ENCODE data around the gene GNG10. TPM values are rescaled to one million over a fixed set of nuclear protein-coding genes. Genes with fewer than 3 reads are reported as not detected.

Gene GNG10
- total RNA-seq, 1 donor from 2014 or later: 29.6 TPM

- no peak overlapping the region for H2AFZ ChIP-seq (ENCODE audit: low read depth, low read length)
- H3K27ac ChIP-seq (ENCODE audit: low read depth, low read length): no peak overlapping the region
- Mint-ChIP-seq H3K27me3 (ENCODE audit: low read depth, unreplicated experiment) (no peaks in the 10 kb centered on the region), H3K4me1 (ENCODE audit: low read depth, unreplicated experiment) (no peaks in the 10 kb centered on the region), H3K27ac (ENCODE audit: unreplicated experiment) (no peak overlapping the region), H3K9me3 (ENCODE audit: unreplicated experiment) (no peaks in the 10 kb centered on the region), H3K36me3 (ENCODE audit: low read depth, unreplicated experiment) (no peaks in the 10 kb centered on the region), H3K4me3 (ENCODE audit: unreplicated experiment) (no peak overlapping the region)
- H3K4me2 ChIP-seq (ENCODE audit: low read length): no peak overlapping the region
- no peaks in the 10 kb centered on the region for H4K20me1 ChIP-seq (ENCODE audit: insufficient read depth, low read length)
- H3K4me1 ChIP-seq (ENCODE audit: insufficient read depth, low read length): no peaks in the 10 kb centered on the region
- DNase-seq (ENCODE audit: low read depth) (no peak), FAIRE-seq (no peak)
- H3K4me3 ChIP-seq (ENCODE audit: insufficient read depth, low read depth, low read length): no peak overlapping the region
- H3K9me3 ChIP-seq (ENCODE audit: insufficient read depth, low read depth, low read length): no peaks in the 10 kb centered on the region
- no peaks in the 10 kb centered on the region for H3K79me2 ChIP-seq (ENCODE audit: insufficient read depth, low read length)
- H3K27me3 ChIP-seq (ENCODE audit: insufficient read depth, low read length): no peaks in the 10 kb centered on the region
- TF ChIP-seq, protein P1, sequence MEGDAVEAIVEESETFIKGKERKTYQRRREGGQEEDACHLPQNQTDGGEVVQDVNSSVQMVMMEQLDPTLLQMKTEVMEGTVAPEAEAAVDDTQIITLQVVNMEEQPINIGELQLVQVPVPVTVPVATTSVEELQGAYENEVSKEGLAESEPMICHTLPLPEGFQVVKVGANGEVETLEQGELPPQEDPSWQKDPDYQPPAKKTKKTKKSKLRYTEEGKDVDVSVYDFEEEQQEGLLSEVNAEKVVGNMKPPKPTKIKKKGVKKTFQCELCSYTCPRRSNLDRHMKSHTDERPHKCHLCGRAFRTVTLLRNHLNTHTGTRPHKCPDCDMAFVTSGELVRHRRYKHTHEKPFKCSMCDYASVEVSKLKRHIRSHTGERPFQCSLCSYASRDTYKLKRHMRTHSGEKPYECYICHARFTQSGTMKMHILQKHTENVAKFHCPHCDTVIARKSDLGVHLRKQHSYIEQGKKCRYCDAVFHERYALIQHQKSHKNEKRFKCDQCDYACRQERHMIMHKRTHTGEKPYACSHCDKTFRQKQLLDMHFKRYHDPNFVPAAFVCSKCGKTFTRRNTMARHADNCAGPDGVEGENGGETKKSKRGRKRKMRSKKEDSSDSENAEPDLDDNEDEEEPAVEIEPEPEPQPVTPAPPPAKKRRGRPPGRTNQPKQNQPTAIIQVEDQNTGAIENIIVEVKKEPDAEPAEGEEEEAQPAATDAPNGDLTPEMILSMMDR (IDR thresholded peaks at IDR 0.05; ENCODE audit: insufficient read depth, low read depth, low read length): no peak
- TF ChIP-seq EZH2 (IDR thresholded peaks at IDR 0.05; ENCODE audit: insufficient read depth, low read length): no peak
- H3K9ac ChIP-seq (ENCODE audit: low read length): no peak overlapping the region
- no peaks in the 10 kb centered on the region for H3K36me3 ChIP-seq (ENCODE audit: insufficient read depth, low read length)
Measured at GRCh38 chr9:111704503-111704902, 43.1 kb downstream of the GNG10 start.

- Mint-ChIP-seq H3K4me1 (ENCODE audit: low read depth, unreplicated experiment) (no peaks in the 10 kb centered on the region), H3K4me3 (ENCODE audit: unreplicated experiment) (no peak overlapping the region), H3K27ac (ENCODE audit: unreplicated experiment) (no peak overlapping the region), H3K27me3 (ENCODE audit: low read depth, unreplicated experiment) (no peaks in the 10 kb centered on the region), H3K36me3 (ENCODE audit: low read depth, unreplicated experiment) (no peaks in the 10 kb centered on the region), H3K9me3 (ENCODE audit: unreplicated experiment) (no peaks in the 10 kb centered on the region)
- Histone ChIP-seq H3K4me3 (ENCODE audit: insufficient read depth, low read depth, low read length) (no peak overlapping the region), H3K27ac (ENCODE audit: low read depth, low read length) (no peak overlapping the region), H3K27me3 (ENCODE audit: insufficient read depth, low read length) (no peaks in the 10 kb centered on the region), H3K9me3 (ENCODE audit: insufficient read depth, low read depth, low read length) (no peaks in the 10 kb centered on the region), H3K4me1 (ENCODE audit: insufficient read depth, low read length) (no peaks in the 10 kb centered on the region), H2AFZ (ENCODE audit: low read depth, low read length) (no peak overlapping the region), H3K9ac (ENCODE audit: low read length) (no peak overlapping the region), H3K36me3 (ENCODE audit: insufficient read depth, low read length) (no peaks in the 10 kb centered on the region), H4K20me1 (ENCODE audit: insufficient read depth, low read length) (no peaks in the 10 kb centered on the region), H3K4me2 (ENCODE audit: low read length) (no peak overlapping the region), H3K79me2 (ENCODE audit: insufficient read depth, low read length) (no peaks in the 10 kb centered on the region)
- DNase-seq (ENCODE audit: low read depth) (no peak), FAIRE-seq (no peak)
- TF ChIP-seq EZH2 (IDR thresholded peaks at IDR 0.05; ENCODE audit: insufficient read depth, low read length): no peak
- TF ChIP-seq, protein P1 (IDR thresholded peaks at IDR 0.05; ENCODE audit: insufficient read depth, low read depth, low read length): no peak
Measured at GRCh38 chr9:111711548-111711947, 50.1 kb downstream of the GNG10 start.

DNA sequence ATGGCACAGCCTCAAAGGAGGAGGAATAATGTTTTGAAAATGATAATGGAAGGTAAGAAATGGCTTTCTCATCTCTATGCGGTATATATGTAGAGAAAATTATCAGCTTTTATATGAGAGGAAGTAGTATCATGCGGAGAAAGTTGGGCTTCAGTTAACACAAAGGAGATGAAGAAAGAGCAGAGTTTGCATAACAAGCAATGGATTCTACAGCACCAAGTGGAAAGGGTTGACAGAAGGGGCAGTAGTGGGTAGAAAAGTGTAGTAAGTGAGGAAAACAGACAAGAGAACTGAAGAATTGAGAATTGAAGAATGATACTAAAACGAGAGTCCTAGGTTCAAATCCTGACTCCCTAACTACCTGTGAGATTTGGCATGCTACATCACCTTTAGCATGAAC, 51.0 kb downstream of the GNG10 start:
- H3K9ac ChIP-seq (ENCODE audit: low read length): no peak overlapping the region
- Mint-ChIP-seq H3K36me3 (ENCODE audit: low read depth, unreplicated experiment) (no peaks in the 10 kb centered on the region), H3K27ac (ENCODE audit: unreplicated experiment) (no peak overlapping the region), H3K27me3 (ENCODE audit: low read depth, unreplicated experiment) (no peaks in the 10 kb centered on the region), H3K4me1 (ENCODE audit: low read depth, unreplicated experiment) (no peaks in the 10 kb centered on the region), H3K4me3 (ENCODE audit: unreplicated experiment) (no peak overlapping the region), H3K9me3 (ENCODE audit: unreplicated experiment) (no peaks in the 10 kb centered on the region)
- no peaks in the 10 kb centered on the region for H4K20me1 ChIP-seq (ENCODE audit: insufficient read depth, low read length)
- H3K36me3 ChIP-seq (ENCODE audit: insufficient read depth, low read length): no peaks in the 10 kb centered on the region
- no peaks in the 10 kb centered on the region for H3K4me1 ChIP-seq (ENCODE audit: insufficient read depth, low read length)
- DNase-seq (ENCODE audit: low read depth): no peak
- no peak overlapping the region for H3K4me2 ChIP-seq (ENCODE audit: low read length)
- no peak overlapping the region for H2AFZ ChIP-seq (ENCODE audit: low read depth, low read length)
- no peak overlapping the region for H3K4me3 ChIP-seq (ENCODE audit: insufficient read depth, low read depth, low read length)
- H3K9me3 ChIP-seq (ENCODE audit: insufficient read depth, low read depth, low read length): no peaks in the 10 kb centered on the region
- H3K79me2 ChIP-seq (ENCODE audit: insufficient read depth, low read length): no peaks in the 10 kb centered on the region
- FAIRE-seq: no peak
- no peaks in the 10 kb centered on the region for H3K27me3 ChIP-seq (ENCODE audit: insufficient read depth, low read length)
- H3K27ac ChIP-seq (ENCODE audit: low read depth, low read length): no peak overlapping the region
- TF ChIP-seq, protein P1 (IDR thresholded peaks at IDR 0.05; ENCODE audit: insufficient read depth, low read depth, low read length): no peak
- TF ChIP-seq EZH2 (IDR thresholded peaks at IDR 0.05; ENCODE audit: insufficient read depth, low read length): no peak

All from astrocyte (in vitro differentiated cells and primary cell).